Islet of Langerhans (tissue), 1 donor: ENCODE measurements around the gene KIFC1.
"Not testable (repeated sequence)": the region's sequence is repeated elsewhere in the genome, so short reads cannot be mapped to it uniquely, and the experiment has no call there.

Source experiments
- FAIRE-seq: peaks from one replicate; lab custom pipeline; 2011; peaks lifted over from hg19 to GRCh38; lab: Jason Lieb, UNC

Gene KIFC1

GRCh38 chr6:33375143-33375671 is 16.4 kb upstream of the KIFC1 start:
- FAIRE-seq: no peak

- FAIRE-seq: no peak
These were observed 14.5 kb upstream of the KIFC1 start for GRCh38 chr6:33377171-33377570.

GRCh38 chr6:33379184-33379583 is 12.4 kb upstream of the KIFC1 start:
- FAIRE-seq: not testable (repeated sequence)

GRCh38 chr6:33380272-33380981 is 11.2 kb upstream of the KIFC1 start:
- no peak for FAIRE-seq

GRCh38 chr6:33383427-33384185 is 8.0 kb upstream of the KIFC1 start:
- FAIRE-seq: no peak

- no peak for FAIRE-seq
These were observed 7.0 kb upstream of the KIFC1 start for GRCh38 chr6:33384581-33385020.

- FAIRE-seq: no peak
These were observed 1.4 kb upstream of the KIFC1 start for GRCh38 chr6:33390173-33390572.

- no peak for FAIRE-seq
These were observed 801 bp upstream of the KIFC1 start for GRCh38 chr6:33390767-33391277.

GRCh38 chr6:33391922-33392594 is 435 bp downstream of the KIFC1 start:
- no peak for FAIRE-seq

GRCh38 chr6:33392595-33392948 is 949 bp downstream of the KIFC1 start:
- FAIRE-seq: no peak

GRCh38 chr6:33392979-33393378 is 1.4 kb downstream of the KIFC1 start:
- FAIRE-seq: no peak

- no peak for FAIRE-seq
These were observed 5.9 kb downstream of the KIFC1 start for GRCh38 chr6:33397541-33397940.

GRCh38 chr6:33398601-33399000 is 7.0 kb downstream of the KIFC1 start:
- not testable (repeated sequence) for FAIRE-seq

- not testable (repeated sequence) for FAIRE-seq
These were observed 8.3 kb downstream of the KIFC1 start for GRCh38 chr6:33399881-33400280.

GRCh38 chr6:33404884-33405283 is 13.3 kb downstream of the KIFC1 start:
- no peak for FAIRE-seq

- FAIRE-seq: no peak
These were observed 13.8 kb downstream of the KIFC1 start for GRCh38 chr6:33405386-33405940.

- no peak for FAIRE-seq
These were observed 14.5 kb downstream of the KIFC1 start for GRCh38 chr6:33406126-33406525.

GRCh38 chr6:33407132-33407718 is 15.6 kb downstream of the KIFC1 start:
- FAIRE-seq: no peak

- no peak for FAIRE-seq
These were observed 18.6 kb downstream of the KIFC1 start for GRCh38 chr6:33410050-33410710.

GRCh38 chr6:33410711-33411631 is 19.3 kb downstream of the KIFC1 start, which contains the start of gene PHF1:
PHF1 (plus strand) TSS chr6:33411014; CDS start chr6:33412264, 1,250 bp downstream.
- FAIRE-seq: no peak
